Upper lobe of left lung (tissue), 6 donors: ENCODE data around the gene BNC2. TPM values are rescaled to one million over a fixed set of nuclear protein-coding genes. Genes with fewer than 3 reads are reported as not detected.

Experiments
- ATAC-seq, 2 donors: fragments of 200-7000 bp; cut with Tn5 transposase; one replicate each; pipeline ENCODE4 v1.9.1; 2022; ENCODE audit warnings: mild to moderate bottlenecking in 2 of 2, moderate library complexity in 2 of 2; ENCODE audit not compliant: low FRiP score in 2 of 2
- DNase-seq, 2 donors: peaks; one replicate each; pipeline ENCODE4 v3.0.0-alpha.2; 2019 to 2020
- H3K27ac ChIP-seq, 4 donors: fragments of 200-600 bp; sonication (generic); one replicate each; pipeline ENCODE4 v1.5.1; 2016 to 2019
- H3K27me3 ChIP-seq, 4 donors: fragments of 200-600 bp; sonication (generic); one replicate each; pipeline ENCODE4 v1.5.1; 2017 to 2019
- H3K36me3 ChIP-seq, 4 donors: fragments of 200-600 bp; sonication (generic); one replicate each; pipeline ENCODE4 v1.5.1; 2016 to 2019
- H3K4me1 ChIP-seq, 4 donors: fragments of 200-600 bp; sonication (generic); one replicate each; pipeline ENCODE4 v1.5.1; 2018 to 2019
- H3K4me3 ChIP-seq, 4 donors: fragments of 200-600 bp; sonication (generic); one replicate each; pipeline ENCODE4 v1.5.1; 2017 to 2019; ENCODE audit warnings: mild to moderate bottlenecking in 2 of 4, moderate library complexity in 1 of 4
- H3K9me3 ChIP-seq, 4 donors: fragments of 200-600 bp; sonication (generic); one replicate each; pipeline ENCODE4 v1.5.1; 2018 to 2019
- CTCF ChIP-seq, 6 experiments: fragments of 450-650 bp in 4 of 6; fragments of 200-600 bp in 2 of 6; sonication (generic) in 2 of 6; IDR thresholded peaks; one replicate each; pipeline ENCODE4 v1.5.1; 2016 to 2019; ENCODE audit warnings: antibody characterized with exemption in 6 of 6
- EP300 ChIP-seq, 4 donors: sonication (generic); formaldehyde crosslinking; IDR thresholded peaks; one replicate each; pipeline ENCODE4 v1.5.1; 2017; ENCODE audit warnings: antibody characterized with exemption in 4 of 4, control low read depth in 2 of 4
- POLR2A ChIP-seq, 4 donors: fragments of 450-650 bp; IDR thresholded peaks; one replicate each; pipeline ENCODE4 v1.5.1; 2016 to 2017; ENCODE audit warnings: antibody characterized with exemption in 4 of 4, mild to moderate bottlenecking in 2 of 4
- POLR2AphosphoS5 ChIP-seq, 2 donors: sonication (generic); formaldehyde crosslinking; IDR thresholded peaks; one replicate each; pipeline ENCODE4 v1.5.1; 2017; ENCODE audit warnings: antibody characterized with exemption in 2 of 2
- WGBS, 2 donors: methylation state at CpG; one replicate each; pipeline ENCODE4 v1.1.5; 2017 to 2018; 5-methylcytosine and 5-hydroxymethylcytosine counted together
- total RNA-seq, 6 donors: library from RNA; depleted of rRNA in 4 of 6; stranded (reverse); fragments of >200 nt in 4 of 6; gene quantifications; one replicate each; pipeline versions ENCODE4 v1.1.0 to v1.2.1, GENCODE V29; 2016 to 2021
- donor health status: DM: no; HTN: no; CAD: no; lungs with moderate emphysema.
- donor health status: DM: no; HTN: yes; CAD: no; lungs with severe emphysema.

The BNC2 gene
- total RNA-seq, 6 donors from 2014 or later = 4.6 to 21.7 (median 10.7) TPM

GRCh38 chr9:16411311-16411710 lies 459.2 kb downstream of the BNC2 start:
- Histone ChIP-seq H3K4me1 (peaks cover 0 to 3% (median 1%) of the 10 kb centered on the region in 4 donors), H3K36me3 (no peaks in the 10 kb centered on the region), H3K9me3 (no peaks in the 10 kb centered on the region), H3K4me3 (no peak overlapping the region), H3K27ac (no peak overlapping the region), H3K27me3 (no peaks in the 10 kb centered on the region)
- no peak for TF ChIP-seq POLR2AphosphoS5 (IDR thresholded peaks at IDR 0.05)
- no peak for TF ChIP-seq CTCF (IDR thresholded peaks at IDR 0.05)
- no peak for TF ChIP-seq EP300 (IDR thresholded peaks at IDR 0.05)
- no peak for TF ChIP-seq POLR2A (IDR thresholded peaks at IDR 0.05)
- 61 to 64% methylated on average over 4 of the region's 4 CpGs for WGBS, 2 donors
- ATAC-seq (no peak), DNase-seq (no peak)

- DNase-seq = no peak
- no peaks in the 10 kb centered on the region for H3K36me3 ChIP-seq
- no peaks in the 10 kb centered on the region for H3K27me3 ChIP-seq
These were observed 459.7 kb downstream of the BNC2 start for GRCh38 chr9:16410601-16411280.

DNA sequence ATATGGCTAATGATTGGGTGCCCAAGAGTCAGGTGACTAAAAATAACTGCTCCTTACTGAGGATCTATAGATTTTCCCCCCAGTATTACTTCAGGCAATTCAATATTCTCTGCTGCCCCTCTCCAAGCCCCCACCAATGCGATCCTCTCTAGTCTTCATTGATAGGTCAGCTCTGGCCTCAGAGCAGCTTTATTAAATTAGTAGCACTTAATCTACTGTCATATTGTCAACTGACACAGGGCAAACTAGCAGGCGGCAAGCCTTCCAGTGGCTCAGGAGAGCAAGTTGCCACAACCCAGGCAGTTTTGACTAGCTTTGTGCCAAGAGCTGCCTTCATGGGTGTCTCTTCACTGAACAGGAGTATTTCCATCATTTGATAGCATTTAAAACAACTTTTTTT lies 462.9 kb downstream of the BNC2 start:
- H3K27ac ChIP-seq = no peak overlapping the region
- H3K4me1 ChIP-seq = no peaks in the 10 kb centered on the region
- no peak overlapping the region for H3K4me3 ChIP-seq
- 90 to 97% methylated on average over 2 of the region's 2 CpGs for WGBS, 2 donors
- no peaks in the 10 kb centered on the region for H3K9me3 ChIP-seq
- no peak for DNase-seq
- H3K36me3 ChIP-seq = no peaks in the 10 kb centered on the region
- no peak for TF ChIP-seq POLR2AphosphoS5 (IDR thresholded peaks at IDR 0.05)
- TF ChIP-seq EP300 (IDR thresholded peaks at IDR 0.05) = no peak
- no peak for TF ChIP-seq CTCF (IDR thresholded peaks at IDR 0.05)
- TF ChIP-seq POLR2A (IDR thresholded peaks at IDR 0.05) = no peak
- ATAC-seq = no peak
- H3K27me3 ChIP-seq = no peaks in the 10 kb centered on the region

More at GRCh38 chr9:16410601-16411280, 459.7 kb downstream of the BNC2 start:
- ATAC-seq = no peak
- Histone ChIP-seq H3K4me3 (no peak overlapping the region), H3K27ac (no peak overlapping the region), H3K9me3 (no peaks in the 10 kb centered on the region), H3K4me1 (peaks cover 0 to 3% (median 1%) of the 10 kb centered on the region in 4 donors)
- TF ChIP-seq POLR2AphosphoS5 (IDR thresholded peaks at IDR 0.05) (no peak), POLR2A (IDR thresholded peaks at IDR 0.05) (no peak), EP300 (IDR thresholded peaks at IDR 0.05) (no peak), CTCF (IDR thresholded peaks at IDR 0.05) (no peak)
- WGBS, 2 donors = 62 to 67% methylated on average over 7 of the region's 7 CpGs

GRCh38 chr9:16406526-16407225 lies 463.8 kb downstream of the BNC2 start:
- Histone ChIP-seq H3K27ac (no peak overlapping the region), H3K9me3 (no peaks in the 10 kb centered on the region), H3K4me3 (no peak overlapping the region), H3K27me3 (no peaks in the 10 kb centered on the region), H3K36me3 (no peaks in the 10 kb centered on the region), H3K4me1 (no peaks in the 10 kb centered on the region)
- TF ChIP-seq EP300 (IDR thresholded peaks at IDR 0.05) = no peak
- no peak for TF ChIP-seq CTCF (IDR thresholded peaks at IDR 0.05)
- no peak for TF ChIP-seq POLR2A (IDR thresholded peaks at IDR 0.05)
- TF ChIP-seq POLR2AphosphoS5 (IDR thresholded peaks at IDR 0.05) = no peak
- DNase-seq = no peak
- WGBS, 2 donors = 82 to 85% methylated on average over 11 to 12 of the region's 12 CpGs
- ATAC-seq = no peak
